ENCODE data around the gene MACF1.
A peak's percentile ranks its signal among the peaks of the same experiment; 100 is the strongest.
"Not testable (repeated sequence)": the region's sequence is repeated elsewhere in the genome, so short reads cannot be mapped to it uniquely, and the experiment has no call there.

MACF1 gene

DNA sequence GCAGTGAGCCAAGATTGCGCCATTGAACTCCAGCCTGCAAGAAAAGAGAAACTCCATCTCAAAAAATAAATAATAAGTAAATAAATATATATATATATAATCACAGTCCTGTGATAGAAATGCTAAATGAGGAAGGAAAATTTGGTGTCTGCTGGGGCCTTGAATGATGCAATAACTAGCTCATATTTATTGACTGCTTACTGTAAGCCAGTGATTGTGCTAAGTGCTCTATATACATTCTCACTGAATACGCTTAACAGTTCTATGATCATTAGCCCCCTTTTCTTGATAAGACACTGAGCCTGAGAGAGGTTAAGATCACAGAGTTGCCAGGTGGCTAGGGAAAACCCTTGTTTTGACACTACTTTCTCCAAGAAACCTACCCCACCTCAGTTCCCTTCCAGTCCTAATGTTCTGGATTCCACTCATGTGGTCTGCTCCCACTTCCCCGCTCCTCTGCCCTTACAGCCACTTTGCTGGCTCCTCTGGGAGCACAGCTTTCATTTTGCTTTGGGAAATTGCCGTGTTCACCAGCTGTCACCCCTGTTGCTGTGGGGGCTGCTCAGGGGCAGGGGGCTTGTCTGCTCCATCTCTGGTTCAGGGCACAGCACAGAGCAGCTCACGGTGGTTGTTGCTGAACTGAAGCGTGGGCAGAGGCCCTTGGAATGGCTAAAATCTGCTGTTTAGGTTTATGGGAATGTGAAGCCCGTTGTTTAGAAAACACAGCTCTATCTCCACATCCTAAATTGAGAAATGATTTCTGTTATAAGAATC, 284.5 kb downstream of the MACF1 start:
- no peak for DNase-seq (ENCODE audit: low spot score)
- TF ChIP-seq, protein P1, sequence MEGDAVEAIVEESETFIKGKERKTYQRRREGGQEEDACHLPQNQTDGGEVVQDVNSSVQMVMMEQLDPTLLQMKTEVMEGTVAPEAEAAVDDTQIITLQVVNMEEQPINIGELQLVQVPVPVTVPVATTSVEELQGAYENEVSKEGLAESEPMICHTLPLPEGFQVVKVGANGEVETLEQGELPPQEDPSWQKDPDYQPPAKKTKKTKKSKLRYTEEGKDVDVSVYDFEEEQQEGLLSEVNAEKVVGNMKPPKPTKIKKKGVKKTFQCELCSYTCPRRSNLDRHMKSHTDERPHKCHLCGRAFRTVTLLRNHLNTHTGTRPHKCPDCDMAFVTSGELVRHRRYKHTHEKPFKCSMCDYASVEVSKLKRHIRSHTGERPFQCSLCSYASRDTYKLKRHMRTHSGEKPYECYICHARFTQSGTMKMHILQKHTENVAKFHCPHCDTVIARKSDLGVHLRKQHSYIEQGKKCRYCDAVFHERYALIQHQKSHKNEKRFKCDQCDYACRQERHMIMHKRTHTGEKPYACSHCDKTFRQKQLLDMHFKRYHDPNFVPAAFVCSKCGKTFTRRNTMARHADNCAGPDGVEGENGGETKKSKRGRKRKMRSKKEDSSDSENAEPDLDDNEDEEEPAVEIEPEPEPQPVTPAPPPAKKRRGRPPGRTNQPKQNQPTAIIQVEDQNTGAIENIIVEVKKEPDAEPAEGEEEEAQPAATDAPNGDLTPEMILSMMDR (IDR thresholded peaks at IDR 0.05; ENCODE audit: extremely low read depth, missing control alignments) = no peak

DNA sequence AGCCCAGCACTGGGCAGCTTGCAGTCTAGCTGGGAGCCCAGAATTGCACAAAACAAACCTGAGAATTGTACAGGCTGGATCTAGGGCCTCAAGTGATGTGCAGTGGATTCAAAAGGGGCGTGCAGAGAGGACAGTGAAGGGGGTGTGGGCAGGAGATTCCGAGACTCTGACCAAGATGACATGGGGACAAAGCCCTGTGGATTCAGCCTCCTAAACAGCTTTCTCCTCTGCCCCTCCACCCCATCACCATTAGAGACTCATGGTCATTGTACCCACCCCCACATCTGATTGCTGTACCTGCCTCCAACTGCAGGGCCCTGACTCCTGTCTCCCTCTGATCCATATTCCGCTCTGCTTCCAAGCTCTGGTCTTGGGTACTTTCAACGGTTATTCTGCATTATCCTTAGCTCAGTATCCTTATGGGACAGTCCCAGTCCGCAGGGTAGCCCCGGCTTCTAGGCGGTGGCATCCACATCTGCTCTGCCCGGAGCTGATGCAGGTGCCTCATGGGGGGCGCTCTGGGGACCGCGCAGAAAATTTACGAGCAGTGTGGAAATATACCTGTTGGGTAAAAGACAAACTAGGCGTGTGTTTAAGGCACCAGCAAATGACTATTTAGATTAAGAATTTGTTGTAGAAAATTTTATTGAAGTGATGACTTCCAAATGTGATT, 285.2 kb downstream of the MACF1 start:
- DNase-seq (ENCODE audit: low spot score) = no peak
- TF ChIP-seq, protein P1 (IDR thresholded peaks at IDR 0.05; ENCODE audit: extremely low read depth, missing control alignments) = no peak

DNA sequence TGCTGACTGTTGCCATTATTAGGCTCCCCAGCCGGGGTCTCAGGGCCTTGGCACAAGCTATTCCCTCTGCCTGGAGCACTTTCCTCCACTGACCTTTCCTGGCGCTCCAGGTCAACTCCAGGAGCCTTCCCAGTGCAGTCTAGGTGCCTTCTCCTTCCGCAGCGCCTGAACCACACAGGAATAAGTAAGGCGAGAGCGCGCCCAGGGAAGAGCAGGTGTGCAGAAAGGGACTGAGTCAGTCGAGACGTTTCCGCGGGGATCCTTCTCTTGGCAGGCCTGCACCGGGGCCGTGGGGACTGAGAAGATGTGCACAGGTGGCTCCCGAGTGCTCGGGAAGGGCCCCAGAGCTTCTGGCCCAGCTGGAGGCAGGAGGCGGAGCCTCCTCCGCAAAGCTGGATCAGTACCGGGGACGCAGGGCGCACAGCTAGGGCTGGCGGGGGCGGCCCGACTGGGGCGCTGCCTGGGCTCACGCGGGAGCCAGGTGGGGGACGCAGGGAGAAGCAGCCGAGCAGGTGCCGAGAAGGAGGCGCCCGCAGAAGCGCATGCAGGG, 286.2 kb downstream of the MACF1 start:
- TF ChIP-seq, protein P1 (IDR thresholded peaks at IDR 0.05; ENCODE audit: extremely low read depth, missing control alignments) = no peak
- DNase-seq (ENCODE audit: low spot score) = no peak

DNA sequence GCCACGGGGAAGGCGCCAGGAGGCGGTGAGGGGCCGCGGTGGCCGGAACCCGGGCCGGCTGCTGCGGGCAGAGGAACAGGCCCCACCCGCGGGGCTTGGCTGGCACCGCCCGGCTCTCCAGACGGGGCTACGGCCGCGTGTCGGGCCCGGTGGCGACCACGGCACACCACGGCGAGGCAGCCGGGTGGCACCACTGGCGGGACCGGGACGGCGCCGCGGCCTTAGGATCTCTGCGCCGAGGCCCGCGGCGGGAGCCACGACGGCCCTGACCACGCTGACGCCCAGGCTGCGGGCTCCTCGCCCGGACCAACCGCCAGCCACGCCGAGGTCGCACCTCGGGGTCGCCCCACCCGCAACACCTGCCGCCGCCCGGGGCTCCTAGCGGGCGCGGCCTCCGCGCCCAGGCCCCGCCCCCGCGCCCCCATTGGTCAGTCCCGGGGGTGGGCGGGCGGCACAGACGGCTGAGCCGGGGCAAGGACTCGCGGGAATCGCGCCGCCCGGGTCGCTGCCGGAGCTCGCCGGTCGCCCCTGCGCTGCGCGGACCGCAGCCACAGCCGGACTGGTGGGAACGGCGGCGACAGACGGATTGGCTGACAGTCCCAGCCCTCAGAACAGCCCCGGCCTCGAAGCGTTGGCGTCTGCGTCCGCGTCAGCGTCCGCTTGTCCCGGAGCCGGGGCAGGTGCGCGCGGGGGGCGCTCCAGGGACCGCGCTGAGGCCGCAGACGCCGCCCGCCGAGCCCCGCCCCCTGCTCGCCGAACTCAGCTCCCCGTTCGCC, 286.8 kb downstream of the MACF1 start, which contains the start of gene BMP8A:
BMP8A (plus strand) TSS at position 491 of the 776 bp plus-strand sequence. CDS start 356 bp downstream, outside the sequence.
- TF ChIP-seq, protein P1 (IDR thresholded peaks at IDR 0.05; ENCODE audit: extremely low read depth, missing control alignments) = no peak
- DNase-seq (ENCODE audit: low spot score) = peak; percentile 97

DNA sequence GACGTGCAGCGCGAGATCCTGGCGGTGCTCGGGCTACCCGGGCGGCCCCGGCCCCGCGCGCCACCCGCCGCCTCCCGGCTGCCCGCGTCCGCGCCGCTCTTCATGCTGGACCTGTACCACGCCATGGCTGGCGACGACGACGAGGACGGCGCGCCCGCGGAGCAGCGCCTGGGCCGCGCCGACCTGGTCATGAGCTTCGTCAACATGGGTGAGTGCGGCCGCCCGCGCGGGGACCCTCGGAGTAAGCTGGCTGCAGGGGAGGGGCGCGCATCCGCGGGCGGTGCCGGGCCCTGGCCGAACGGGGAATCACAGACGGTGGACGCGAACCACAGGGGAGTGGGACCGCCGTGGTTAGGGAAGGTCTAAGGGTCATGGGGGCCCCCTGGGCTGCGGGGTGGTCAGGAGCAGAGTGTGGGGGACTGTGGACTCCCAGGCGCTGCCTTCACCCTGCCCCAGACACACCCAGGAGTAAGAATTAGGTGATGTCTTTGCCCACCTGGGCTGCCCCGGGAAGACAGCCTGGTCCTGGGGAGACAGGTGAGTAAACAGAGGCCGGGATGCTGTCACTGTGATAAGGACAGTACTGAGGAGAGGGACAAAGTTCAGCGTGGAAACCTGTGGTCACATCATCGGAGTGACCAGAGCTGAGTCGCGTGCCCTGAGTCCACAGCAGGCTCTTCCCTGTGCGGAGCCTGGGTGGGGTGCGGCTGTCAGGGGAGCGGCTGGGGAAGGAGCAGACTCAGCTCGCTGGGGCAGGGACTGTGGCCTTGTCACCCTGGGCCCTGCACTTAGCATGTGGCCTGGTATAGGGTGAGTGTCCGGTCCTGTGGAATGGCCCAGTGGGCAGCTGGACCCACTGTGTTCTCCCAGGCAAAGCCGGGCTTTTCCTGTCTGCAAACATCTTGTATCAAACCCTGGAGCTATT, 287.9 kb downstream of the MACF1 start:
- not testable (repeated sequence) for DNase-seq (ENCODE audit: low spot score)

DNA sequence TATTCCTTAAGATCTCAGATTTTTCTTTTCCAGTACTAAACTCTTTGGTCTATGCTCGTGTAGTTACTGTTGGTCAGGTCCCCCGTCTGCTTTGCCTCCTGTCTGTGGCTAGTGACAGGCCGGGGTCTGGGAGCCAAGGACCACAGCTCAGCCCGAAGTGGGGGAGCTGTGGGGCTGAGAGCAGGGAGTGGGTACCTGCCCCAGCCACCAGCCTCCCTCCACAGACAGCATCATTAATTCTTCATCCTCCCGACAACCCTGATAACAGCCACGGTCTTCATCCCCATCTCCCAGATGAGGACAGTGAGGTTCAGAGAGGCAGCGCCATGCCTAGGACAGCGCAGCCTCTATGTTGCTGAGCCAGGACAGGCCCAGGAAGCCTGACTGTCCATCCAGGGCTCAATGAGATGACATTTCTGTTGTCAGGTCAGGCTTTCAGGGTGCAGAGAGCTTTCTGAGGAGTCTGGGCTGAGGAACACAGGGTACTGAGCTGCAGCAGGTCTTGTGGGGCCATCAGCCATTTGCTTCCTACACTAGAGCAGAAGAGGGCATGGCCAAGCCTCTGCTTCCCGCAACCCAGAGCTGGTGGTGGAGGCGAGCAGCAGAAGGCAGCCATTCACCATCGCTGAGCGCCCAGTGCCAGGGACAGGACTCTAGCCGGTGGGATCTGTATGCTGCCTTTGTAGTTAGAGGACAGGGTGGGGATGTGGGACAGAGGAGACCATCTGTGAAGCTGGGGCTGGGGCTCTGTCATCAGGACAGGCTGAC, 288.7 kb downstream of the MACF1 start:
- DNase-seq (ENCODE audit: low spot score) = not testable (repeated sequence)

DNA sequence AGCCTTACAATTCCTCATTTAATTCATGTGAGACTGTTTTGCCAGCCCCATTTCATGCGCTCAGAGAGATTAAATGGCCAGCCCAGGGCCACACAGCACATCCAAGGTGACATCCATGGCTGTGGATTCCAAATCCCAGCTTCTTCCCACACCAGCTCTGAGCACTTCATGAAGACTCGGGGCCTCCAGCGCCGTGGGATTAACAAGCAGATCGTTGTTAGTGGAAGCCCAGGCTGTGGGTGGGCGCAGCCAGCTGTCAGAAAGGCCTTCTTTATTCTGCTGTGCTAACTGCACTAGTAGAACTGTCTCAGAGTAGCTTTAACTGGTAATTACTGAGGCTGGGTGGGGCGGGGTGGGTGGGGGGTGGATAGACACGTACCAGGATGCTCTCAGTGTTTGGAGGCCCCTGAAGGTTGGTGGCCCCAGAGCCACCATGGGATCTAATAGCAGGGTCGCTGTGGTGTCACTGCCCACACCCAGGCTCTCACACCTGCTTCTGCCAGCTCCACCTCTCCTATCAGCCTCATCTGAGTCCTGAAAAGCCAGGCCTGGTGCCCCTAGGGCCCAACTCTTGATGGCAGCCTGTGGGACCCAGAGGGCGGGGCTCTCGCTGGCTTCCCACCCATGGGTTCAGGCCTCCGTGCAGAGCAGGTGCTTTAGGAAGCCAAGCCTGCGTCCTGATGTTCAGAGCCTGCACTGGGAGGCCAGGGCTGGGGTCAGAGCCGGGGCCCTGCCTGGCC, 290.3 kb downstream of the MACF1 start:
- no peak for DNase-seq (ENCODE audit: low spot score)
- TF ChIP-seq, protein P1 (IDR thresholded peaks at IDR 0.05; ENCODE audit: extremely low read depth, missing control alignments) = no peak

DNA sequence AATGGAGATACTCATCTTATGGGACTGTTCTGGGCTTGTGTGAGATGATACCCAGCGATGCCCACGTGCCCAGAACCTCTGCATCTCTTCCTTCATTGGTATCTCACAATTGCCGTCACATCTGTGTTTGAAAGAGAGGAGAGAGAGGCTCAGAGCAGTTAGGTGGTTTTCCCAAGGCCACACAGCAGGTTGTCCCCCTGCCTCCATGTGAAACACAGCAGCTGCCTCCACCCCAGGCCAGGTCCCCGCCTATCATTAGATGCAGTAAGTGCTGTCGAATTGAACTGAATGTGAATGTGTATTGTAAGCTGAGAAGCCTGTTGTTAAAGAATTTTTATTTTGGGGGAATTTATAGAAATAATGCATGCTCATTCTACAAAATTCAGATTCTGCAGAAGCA, 292.0 kb downstream of the MACF1 start:
- not testable (repeated sequence) for DNase-seq (ENCODE audit: low spot score)
